Dermis microvascular lymphatic vessel endothelial cell (primary cell): ENCODE data around the gene HEG1. TPM values are rescaled to one million over a fixed set of nuclear protein-coding genes. Genes with fewer than 3 reads are reported as not detected.
"Not testable (repeated sequence)": the region's sequence is repeated elsewhere in the genome, so short reads cannot be mapped to it uniquely, and the experiment has no call there.

Experiments used
- DNase-seq, 2 donors: peaks; one replicate each; pipeline versions ENCODE4 v3.0.0 to v3.0.0-alpha.2; 2010; ENCODE audit warnings: low read depth in 2 of 2
- total RNA-seq: library from RNA; depleted of rRNA; stranded (reverse); fragments of >200 nt; gene quantifications from 2 replicates; pipeline ENCODE4 v1.2.1, GENCODE V29; 2014

Gene HEG1
- total RNA-seq, 1 donor from 2014 or later = 19.0 TPM

- DNase-seq = peak in 1 of 2 donors; percentile 27
Observed at GRCh38 chr3:124963755-124964154, 92.0 kb downstream of the HEG1 start.

GRCh38 chr3:124962403-124962940 is 93.3 kb downstream of the HEG1 start:
- no peak for DNase-seq

- DNase-seq = no peak
Observed at GRCh38 chr3:124960698-124961097, 95.1 kb downstream of the HEG1 start.

GRCh38 chr3:124960105-124960504 is 95.7 kb downstream of the HEG1 start:
- DNase-seq = no peak

GRCh38 chr3:124957951-124958350 is 97.8 kb downstream of the HEG1 start:
- DNase-seq = not testable (repeated sequence)

- DNase-seq = no peak
Observed at GRCh38 chr3:124952282-124952855, 103.4 kb downstream of the HEG1 start.

GRCh38 chr3:124951511-124952281 is 104.1 kb downstream of the HEG1 start:
- DNase-seq = no peak

GRCh38 chr3:124950026-124950425 is 105.8 kb downstream of the HEG1 start:
- no peak for DNase-seq

- DNase-seq = no peak
Observed at GRCh38 chr3:124942613-124943012, 113.2 kb downstream of the HEG1 start.

GRCh38 chr3:124941771-124942170 is 114.0 kb downstream of the HEG1 start:
- DNase-seq = no peak

GRCh38 chr3:124939661-124940060 is 116.1 kb downstream of the HEG1 start:
- no peak for DNase-seq

GRCh38 chr3:124938896-124939295 is 116.9 kb downstream of the HEG1 start:
- DNase-seq = no peak

- no peak for DNase-seq
Observed at GRCh38 chr3:124937049-124937448, 118.7 kb downstream of the HEG1 start.

- no peak for DNase-seq
Observed at GRCh38 chr3:124935794-124936542, 119.8 kb downstream of the HEG1 start.

- DNase-seq = no peak
Observed at GRCh38 chr3:124935264-124935663, 120.5 kb downstream of the HEG1 start.

GRCh38 chr3:124934577-124934976 is 121.2 kb downstream of the HEG1 start, which contains the start of gene MUC13:
MUC13 (minus strand) TSS chr3:124934751; CDS start chr3:124934712, 39 bp downstream.
- DNase-seq = no peak

- peak; percentile 52 to 73 for DNase-seq
Observed at GRCh38 chr3:124928333-124929202, 127.2 kb downstream of the HEG1 start.

GRCh38 chr3:124927574-124928045 is 128.2 kb downstream of the HEG1 start:
- DNase-seq = no peak

- no peak for DNase-seq
Observed at GRCh38 chr3:124926426-124927101, 129.2 kb downstream of the HEG1 start.

- no peak for DNase-seq
Observed at GRCh38 chr3:124924741-124925140, 131.1 kb downstream of the HEG1 start.
